HG02973 (cell line): ENCODE measurements around the gene CUL1.
"Not testable (repeated sequence)": the region's sequence is repeated elsewhere in the genome, so short reads cannot be mapped to it uniquely, and the experiment has no call there.

Source experiments
- ATAC-seq: cut with Tn5 transposase; IDR thresholded peaks from one replicate; pipeline ENCODE4 v1.9.1; 2021; ENCODE audit warnings: moderate library complexity; ENCODE audit not compliant: unreplicated experiment

The CUL1 gene

DNA sequence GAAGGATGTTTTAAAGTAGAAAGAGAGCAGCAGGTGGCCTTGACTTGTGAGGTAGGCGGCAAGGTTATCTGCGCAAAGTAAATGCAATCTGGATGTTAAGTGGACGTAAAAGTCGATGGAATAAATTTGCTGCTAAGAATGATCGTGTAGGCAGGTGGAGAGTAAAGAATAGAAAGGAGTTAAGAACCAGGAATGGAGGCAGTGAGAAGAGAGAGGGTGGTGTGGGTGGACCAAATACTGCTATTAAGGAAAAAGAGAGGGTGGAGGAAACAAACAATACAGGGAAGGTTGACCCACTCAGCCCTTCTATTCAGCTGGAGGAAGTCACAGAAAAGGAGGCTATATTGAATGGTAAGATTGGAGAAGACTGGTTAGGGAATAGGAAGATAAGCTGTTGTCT lies 1.9 kb upstream of the CUL1 start:
- no peak for ATAC-seq

DNA sequence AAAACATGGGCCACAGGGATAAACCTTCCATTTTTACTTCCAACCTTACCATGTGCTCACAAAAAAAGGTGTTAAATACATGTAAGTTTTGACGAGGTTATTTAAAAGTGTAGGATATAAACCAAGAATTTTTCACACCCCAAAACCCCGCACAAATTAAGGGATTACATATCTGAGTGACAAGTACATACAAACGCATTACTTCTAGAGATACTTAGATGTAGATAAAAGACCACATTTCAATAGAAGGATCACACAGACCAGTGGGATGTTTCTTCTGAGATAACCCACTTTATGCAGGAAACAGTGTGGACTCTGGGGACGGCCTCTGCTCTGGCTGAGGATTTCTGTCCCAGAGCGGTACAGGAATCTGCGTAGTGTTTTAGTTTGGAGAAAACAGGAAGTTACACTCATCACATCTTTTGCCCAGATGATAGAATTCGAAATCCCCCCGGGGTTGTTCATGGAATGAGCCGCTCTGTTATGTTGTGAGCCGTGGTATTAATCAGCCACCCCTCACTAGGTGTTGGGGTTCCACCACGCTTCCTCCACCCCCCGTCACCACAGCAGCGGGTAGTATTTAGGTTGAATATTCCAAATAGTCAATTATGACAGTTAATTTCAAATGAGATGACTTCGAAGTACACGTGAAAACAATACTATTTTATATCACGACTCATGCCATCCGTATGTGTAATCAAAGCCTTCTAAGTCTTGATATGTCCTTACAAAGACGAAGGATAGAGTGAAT lies 1.3 kb upstream of the CUL1 start:
- ATAC-seq = no peak

GRCh38 chr7:148698007-148698396 lies 701 bp upstream of the CUL1 start:
- ATAC-seq = peak; percentile 0

DNA sequence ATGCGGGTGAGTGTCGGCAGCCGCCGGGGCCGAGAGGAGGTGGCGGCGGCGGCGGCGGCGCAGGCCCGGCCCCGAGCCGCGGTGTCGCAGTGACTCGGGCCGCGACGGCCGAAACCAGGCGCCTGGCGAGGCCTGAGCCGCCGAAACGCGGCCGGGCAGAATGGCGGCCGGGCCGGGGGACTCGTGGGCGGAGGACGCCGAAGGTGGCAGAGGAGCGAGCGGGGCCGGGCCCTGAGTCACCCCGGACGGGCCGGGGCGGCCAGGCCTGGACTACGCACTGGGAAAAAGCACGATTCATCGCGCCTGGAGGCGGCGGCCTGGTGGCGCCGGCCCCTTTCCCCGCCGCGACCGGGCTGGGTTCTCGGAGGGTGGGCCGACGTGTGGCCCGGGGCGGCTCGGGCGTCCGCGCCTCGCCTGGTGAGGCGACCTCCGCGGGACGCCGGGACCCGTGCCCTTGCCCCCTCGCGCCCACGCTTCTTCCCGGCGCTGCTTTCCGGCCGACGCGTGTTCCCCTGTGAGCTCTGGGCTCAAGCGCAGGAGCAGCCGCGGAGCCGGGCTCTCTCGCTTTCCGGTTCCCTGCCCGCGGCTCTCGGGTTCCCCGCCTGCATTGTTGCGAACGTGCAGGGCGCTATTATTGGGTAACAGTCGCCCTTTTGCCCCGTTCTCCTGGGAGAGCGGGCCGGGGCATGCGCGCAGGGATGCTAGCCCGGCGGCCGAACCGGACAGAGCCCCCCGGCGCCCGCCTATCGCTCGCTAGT lies 500 bp downstream of the CUL1 start:
- ATAC-seq = peak; percentile 34

GRCh38 chr7:148699782-148700629 lies 1.3 kb downstream of the CUL1 start:
- ATAC-seq = peak; percentile 28

DNA sequence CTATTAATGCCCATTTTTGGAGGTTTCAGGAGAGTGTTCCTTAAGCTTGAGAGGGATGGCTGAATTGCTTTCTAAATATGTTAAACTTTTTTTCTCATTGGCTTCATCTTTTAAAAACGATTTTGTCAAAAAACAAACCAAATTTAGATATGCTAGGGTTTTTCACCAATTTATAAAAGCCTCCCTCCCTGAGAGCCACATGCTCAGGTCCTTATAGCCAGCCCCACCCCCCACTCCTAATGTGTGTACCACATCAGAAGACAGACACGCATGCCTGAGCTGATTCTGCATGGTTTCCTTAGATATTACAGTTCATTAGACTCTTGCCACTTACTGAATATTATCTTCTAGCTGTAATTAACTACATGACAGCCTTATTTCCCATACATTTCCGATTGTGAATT lies 2.0 kb downstream of the CUL1 start:
- ATAC-seq = no peak

DNA sequence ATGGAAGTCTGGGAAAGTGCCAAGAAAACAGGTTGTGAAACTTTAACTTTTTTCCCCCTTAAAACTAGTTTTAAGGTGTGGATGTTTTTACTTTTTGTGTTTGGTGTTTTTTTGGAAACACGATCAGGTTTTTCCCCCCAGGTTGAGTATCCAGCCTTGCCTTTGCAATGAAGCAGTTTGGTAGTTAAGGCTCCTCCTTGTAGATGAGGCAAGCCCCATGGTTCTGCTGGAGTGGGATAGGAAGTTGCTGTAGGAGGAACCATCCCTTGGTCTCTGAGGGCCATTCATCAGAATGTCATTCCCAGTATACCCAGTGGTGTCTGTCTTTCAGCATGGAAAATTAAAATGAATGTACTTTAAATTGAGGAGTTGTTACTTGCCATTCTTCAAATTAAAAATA lies 2.7 kb downstream of the CUL1 start:
- ATAC-seq = no peak

- ATAC-seq = no peak
Observed at GRCh38 chr7:148702876-148703670, 4.4 kb downstream of the CUL1 start.

- not testable (repeated sequence) for ATAC-seq
Observed at GRCh38 chr7:148703671-148703962, 4.9 kb downstream of the CUL1 start.

DNA sequence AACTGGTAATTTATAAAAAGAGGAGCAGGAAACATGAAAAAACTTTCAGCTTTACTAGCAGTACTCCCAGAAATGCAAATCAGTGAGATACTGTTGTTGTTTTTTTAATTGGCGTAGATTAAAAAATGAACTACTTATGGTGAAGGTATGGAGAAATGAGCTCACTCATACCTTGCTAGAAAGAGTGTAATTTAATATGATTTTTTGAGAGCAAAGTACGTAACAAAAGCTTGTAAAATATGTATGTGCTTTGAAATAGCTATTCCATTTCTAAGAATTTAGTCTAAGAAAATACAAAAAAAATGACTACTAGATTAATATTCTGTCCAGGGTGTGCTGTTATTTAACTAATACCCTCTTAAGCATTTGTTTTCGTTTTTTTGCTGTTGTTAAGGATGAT lies 5.5 kb downstream of the CUL1 start:
- no peak for ATAC-seq

- ATAC-seq = no peak
Observed at GRCh38 chr7:148704970-148705369, 6.3 kb downstream of the CUL1 start.

GRCh38 chr7:148706368-148706767 lies 7.7 kb downstream of the CUL1 start:
- no peak for ATAC-seq

DNA sequence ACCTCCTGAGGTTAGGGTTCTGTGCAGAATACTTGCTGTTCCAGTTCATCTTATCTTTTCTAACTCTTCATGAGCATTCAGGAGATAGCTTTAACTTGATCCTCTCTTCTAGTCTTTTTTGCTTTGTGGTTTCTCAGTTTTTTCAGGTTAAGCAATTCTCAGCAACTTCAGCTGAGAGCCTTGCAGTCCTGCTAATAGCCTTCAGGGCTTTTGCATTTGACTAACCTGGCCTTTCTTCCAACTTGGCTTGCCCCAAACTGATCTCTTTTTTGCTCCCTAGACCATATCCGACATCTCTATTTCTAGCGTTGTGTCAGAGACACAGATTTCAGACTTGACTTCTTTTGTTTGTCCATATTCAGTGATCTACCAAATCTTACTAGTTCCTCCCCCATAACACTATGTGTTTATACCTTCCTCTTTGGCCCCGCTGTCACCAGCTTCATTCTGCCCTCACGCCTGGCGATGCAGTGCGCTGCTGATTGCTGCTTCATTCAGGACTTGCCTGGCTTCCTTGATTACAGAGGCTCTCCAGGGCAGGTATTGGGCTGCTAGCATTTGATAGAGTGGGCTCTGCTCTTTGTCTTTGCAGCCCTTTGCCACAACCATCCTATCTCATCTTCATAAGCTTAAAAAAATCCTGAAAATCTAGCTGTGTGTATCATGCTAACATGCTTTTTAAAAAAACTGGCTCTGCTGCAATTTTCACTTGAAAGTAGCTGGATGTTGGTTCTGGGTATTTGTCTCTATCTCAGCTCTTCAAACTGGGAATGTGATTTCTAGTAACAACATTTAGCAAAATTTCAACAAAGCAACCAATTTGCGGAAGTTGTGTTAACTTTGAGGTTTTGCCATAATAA lies 9.6 kb downstream of the CUL1 start:
- no peak for ATAC-seq

DNA sequence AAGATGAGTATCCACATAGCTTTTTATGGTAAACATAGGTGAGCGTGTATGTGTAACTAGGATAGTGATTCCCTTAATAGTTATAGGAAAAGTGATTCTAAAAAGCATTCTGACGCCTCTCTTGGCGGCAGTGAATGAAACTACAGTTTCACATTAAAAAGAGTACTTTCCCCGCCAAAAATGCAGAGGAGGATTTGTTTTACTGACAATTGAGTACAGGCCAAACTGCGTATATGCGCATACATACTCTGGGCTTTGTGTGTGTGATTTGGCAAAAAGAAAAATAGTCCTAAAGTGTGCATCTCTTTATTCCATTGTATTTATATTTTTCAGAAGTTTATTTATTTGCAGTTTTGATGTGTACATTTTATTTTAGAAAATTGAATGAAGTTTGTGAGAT lies 10.3 kb downstream of the CUL1 start:
- no peak for ATAC-seq

- not testable (repeated sequence) for ATAC-seq
Observed at GRCh38 chr7:148710426-148710825, 11.7 kb downstream of the CUL1 start.

GRCh38 chr7:148711191-148712102 lies 12.7 kb downstream of the CUL1 start:
- ATAC-seq = no peak

- peak; percentile 56 for ATAC-seq
Observed at GRCh38 chr7:148712678-148713329, 14.1 kb downstream of the CUL1 start.

DNA sequence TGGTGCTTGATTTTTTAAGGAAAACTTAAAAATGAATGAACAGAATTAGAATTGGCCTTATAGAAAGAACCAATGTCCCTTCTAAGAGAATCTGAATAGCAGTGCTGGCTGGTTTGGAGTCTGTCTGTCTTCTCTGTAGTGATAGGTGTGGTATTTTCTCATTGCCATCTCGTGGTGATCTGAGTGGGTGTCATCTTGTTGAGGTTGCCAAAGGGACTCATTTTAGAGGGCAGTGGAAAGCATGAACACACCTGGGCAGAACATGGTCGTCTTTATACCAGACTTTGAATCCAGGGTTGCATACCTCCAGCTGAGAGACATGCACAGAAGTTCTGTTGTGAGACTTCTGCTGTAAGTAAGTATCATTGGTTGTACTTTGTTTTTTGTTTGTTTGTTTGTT lies 15.8 kb downstream of the CUL1 start:
- ATAC-seq = no peak
